SJSA1 (cell line): ENCODE results near the gene COL15A1. TPM values are rescaled to one million over a fixed set of nuclear protein-coding genes. Genes with fewer than 3 reads are reported as not detected.

ENCODE experiments used
- DNase-seq, 2 experiments: peaks; one replicate each; pipeline ENCODE4 v3.0.0-alpha.2; 2015 to 2020; ENCODE audit warnings: low spot score in 2 of 2, low read depth in 1 of 2
- H3K27ac ChIP-seq: fragments of 250-450 bp; sonication (Bioruptor Pico); 2 replicates; pipeline ENCODE4 v1.5.1; 2020; ENCODE audit warnings: mild to moderate bottlenecking, moderate library complexity
- H3K27me3 ChIP-seq: fragments of 250-450 bp; sonication (Bioruptor Pico); replicated peaks from 2 replicates; pipeline ENCODE4 v1.5.1; 2020; ENCODE audit warnings: mild to moderate bottlenecking, moderate library complexity
- H3K36me3 ChIP-seq: fragments of 250-450 bp; sonication (Bioruptor Pico); 2 replicates; pipeline ENCODE4 v1.5.1; 2020; ENCODE audit warnings: mild to moderate bottlenecking
- H3K4me1 ChIP-seq: fragments of 250-450 bp; sonication (Bioruptor Pico); replicated peaks from 2 replicates; pipeline ENCODE4 v1.6.1; 2021; ENCODE audit warnings: mild to moderate bottlenecking
- H3K4me3 ChIP-seq: fragments of 250-450 bp; sonication (Bioruptor Pico); 2 replicates; pipeline ENCODE4 v1.5.1; 2020; ENCODE audit warnings: mild to moderate bottlenecking
- H3K9me3 ChIP-seq: fragments of 250-450 bp; sonication (Bioruptor Pico); replicated peaks from 2 replicates; pipeline ENCODE4 v1.5.1; 2020; ENCODE audit warnings: mild to moderate bottlenecking
- total RNA-seq: library from RNA; depleted of rRNA; stranded (reverse); fragments of >200 nt; shearing (Covaris generic); gene quantifications from 2 replicates; pipeline ENCODE4 v1.2.3, GENCODE V29; 2014

COL15A1 gene
- total RNA-seq, 1 experiment from 2014 or later, result 0.50 TPM

GRCh38 chr9:99015890-99016289, 72.2 kb downstream of the COL15A1 start:
- Histone ChIP-seq H3K36me3 (no peaks in the 10 kb centered on the region), H3K4me3 (no peak overlapping the region), H3K4me1 (peaks cover 35% of the 10 kb centered on the region), H3K27me3 (no peaks in the 10 kb centered on the region), H3K9me3 (no peaks in the 10 kb centered on the region), H3K27ac (no peak overlapping the region)
- DNase-seq, result no peak

- no peak overlapping the region for H3K4me3 ChIP-seq
- H3K36me3 ChIP-seq, result no peaks in the 10 kb centered on the region
- H3K4me1 ChIP-seq, result peaks cover 36% of the 10 kb centered on the region
- H3K9me3 ChIP-seq, result no peaks in the 10 kb centered on the region
- DNase-seq, result no peak
- H3K27ac ChIP-seq, result no peak overlapping the region
- H3K27me3 ChIP-seq, result no peaks in the 10 kb centered on the region
Observed at GRCh38 chr9:99016681-99017387, 73.1 kb downstream of the COL15A1 start.

DNA sequence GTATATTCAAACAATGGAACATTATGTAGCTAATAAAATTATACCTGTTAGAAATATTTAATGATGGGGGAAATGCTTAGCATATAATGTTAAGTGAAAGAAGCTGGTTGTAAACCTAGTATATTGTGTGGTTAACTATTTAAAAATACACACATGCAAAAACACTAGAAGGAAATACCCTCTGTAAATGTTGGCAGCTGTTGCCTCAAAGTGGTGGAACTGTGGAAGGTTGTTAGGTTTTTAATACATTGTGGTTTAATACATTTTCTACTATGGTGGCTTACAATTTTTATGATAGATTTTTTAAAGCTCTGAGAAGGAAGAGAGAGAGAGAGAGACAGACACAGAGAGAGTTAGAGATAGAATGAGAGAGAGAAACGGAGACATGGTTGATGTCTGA, 74.9 kb downstream of the COL15A1 start:
- no peak for DNase-seq
- H3K27me3 ChIP-seq, result no peaks in the 10 kb centered on the region
- peaks cover 31% of the 10 kb centered on the region for H3K4me1 ChIP-seq
- H3K9me3 ChIP-seq, result no peaks in the 10 kb centered on the region
- peak overlapping the region; percentile 84 for H3K27ac ChIP-seq
- no peaks in the 10 kb centered on the region for H3K36me3 ChIP-seq
- no peak overlapping the region for H3K4me3 ChIP-seq

DNA sequence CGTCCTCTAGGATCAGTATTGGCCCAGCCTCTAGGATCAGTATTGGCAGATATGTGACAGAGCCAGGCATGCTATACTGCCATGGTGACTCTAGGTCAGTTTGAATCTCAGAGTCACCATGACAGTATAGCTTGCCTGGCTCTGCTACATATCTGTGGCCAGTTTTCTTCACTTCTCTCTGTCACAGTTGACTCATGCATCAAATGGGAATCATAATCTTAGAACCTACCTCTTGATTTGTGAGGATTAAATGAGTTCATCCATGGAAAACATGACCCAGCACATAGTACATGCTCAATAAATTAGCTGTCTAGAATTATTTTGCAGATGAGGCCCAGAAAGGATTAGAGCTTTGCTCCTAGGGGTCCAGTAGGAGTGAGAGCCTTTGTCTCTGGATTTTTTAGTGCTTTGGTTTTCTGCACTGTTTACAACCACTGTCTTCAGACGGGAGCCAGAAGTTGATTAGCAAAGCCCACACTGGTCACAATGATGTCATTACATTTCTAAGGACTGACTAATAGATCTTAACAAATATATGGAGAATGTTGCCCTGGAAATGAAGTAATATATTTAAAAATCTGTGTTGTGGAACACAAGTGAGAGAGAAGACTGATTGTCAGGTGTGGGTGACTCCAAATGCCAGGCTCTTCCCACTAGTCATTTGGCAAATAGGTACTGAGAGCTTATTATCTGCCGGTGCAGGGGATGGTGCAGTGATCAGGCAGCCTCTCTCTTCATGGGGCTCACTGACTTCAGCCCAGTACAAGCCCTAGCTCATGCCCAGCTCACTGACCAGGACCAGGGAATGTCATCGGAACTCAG, 76.0 kb downstream of the COL15A1 start:
- peak; percentile 69 to 94 for DNase-seq
- no peaks in the 10 kb centered on the region for H3K36me3 ChIP-seq
- no peaks in the 10 kb centered on the region for H3K9me3 ChIP-seq
- H3K27ac ChIP-seq, result peak overlapping the region; percentile 84
- H3K4me3 ChIP-seq, result no peak overlapping the region
- peaks cover 27% of the 10 kb centered on the region for H3K4me1 ChIP-seq
- H3K27me3 ChIP-seq, result no peaks in the 10 kb centered on the region

DNA sequence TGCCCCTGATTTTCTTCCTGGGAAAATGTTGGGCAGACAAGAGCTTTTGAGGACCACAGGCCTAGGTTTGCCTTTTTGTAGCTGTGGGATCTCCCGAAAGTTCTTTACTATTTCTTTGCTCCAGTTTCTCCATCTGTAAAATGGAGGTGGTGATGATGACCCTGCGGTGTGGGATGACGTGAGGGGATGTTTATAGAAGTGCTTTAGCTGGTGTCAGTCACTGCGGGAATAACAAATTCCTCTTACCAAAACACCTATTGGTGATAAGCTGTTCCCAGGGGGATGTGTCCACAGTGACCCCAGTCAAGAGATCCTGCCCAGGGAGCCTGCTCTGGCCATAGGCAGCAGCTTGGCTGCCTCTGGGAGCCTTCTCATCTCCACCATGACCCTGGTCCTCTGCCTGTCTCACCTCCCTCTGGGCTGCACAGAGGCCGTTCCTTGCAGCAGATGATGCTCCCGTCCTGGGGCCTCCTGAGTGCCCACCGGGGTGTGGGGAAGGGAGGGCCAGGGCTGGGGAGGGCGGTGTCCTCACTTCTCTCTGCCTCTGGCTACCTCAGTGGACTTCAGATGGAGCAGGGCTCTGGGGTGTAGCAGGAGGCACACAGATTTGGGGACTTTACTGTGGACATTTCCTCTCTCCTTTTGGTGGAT, 77.2 kb downstream of the COL15A1 start:
- DNase-seq, result no peak
- no peak overlapping the region for H3K4me3 ChIP-seq
- H3K27me3 ChIP-seq, result no peaks in the 10 kb centered on the region
- H3K4me1 ChIP-seq, result peaks cover 32% of the 10 kb centered on the region
- H3K36me3 ChIP-seq, result no peaks in the 10 kb centered on the region
- peak overlapping the region; percentile 84 for H3K27ac ChIP-seq
- H3K9me3 ChIP-seq, result no peaks in the 10 kb centered on the region

DNA sequence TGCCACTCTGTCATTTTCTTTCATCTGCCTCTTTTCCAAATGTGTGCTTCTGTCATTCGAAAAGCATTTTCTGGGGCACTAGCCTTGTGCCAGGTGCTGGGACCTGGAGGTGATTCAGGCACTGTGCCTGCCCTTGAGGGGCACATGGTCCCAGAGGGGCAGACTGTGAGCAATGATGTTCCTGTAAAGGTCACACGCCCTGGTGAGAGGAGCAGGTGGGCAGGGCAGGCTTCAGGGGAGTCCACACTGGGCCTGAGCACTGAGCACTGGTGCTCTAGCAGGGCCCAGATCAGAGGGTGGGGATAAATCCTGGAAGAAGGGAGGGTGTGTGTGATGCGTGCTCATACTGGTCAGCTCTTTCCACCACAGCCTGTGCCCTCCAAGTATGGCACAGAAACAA, 77.8 kb downstream of the COL15A1 start:
- Histone ChIP-seq H3K4me1 (peaks cover 32% of the 10 kb centered on the region), H3K36me3 (no peaks in the 10 kb centered on the region), H3K4me3 (no peak overlapping the region), H3K27ac (no peak overlapping the region), H3K9me3 (no peaks in the 10 kb centered on the region), H3K27me3 (no peaks in the 10 kb centered on the region)
- DNase-seq, result no peak

DNA sequence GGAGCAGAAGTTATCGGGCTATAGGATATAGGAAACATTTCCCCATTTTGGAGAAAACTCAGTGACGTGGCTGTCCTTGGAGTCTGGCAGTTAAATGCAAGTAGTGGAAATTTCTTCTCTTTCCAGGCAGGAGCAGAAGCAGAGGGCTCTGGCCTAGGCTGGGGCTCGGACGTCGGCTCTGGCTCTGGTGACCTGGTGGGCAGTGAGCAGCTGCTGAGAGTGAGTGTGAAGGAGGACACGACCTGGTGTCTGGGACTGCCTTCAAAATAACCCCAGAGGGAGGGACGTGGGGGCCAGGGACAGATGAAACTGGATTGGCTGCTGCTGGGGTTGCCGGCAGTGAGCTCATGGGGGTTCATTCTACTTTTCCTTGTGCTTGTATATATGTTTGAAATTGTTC, 79.5 kb downstream of the COL15A1 start:
- Histone ChIP-seq H3K4me1 (peaks cover 29% of the 10 kb centered on the region), H3K27ac (no peak overlapping the region), H3K4me3 (no peak overlapping the region), H3K27me3 (no peaks in the 10 kb centered on the region), H3K9me3 (no peaks in the 10 kb centered on the region), H3K36me3 (no peaks in the 10 kb centered on the region)
- no peak for DNase-seq

DNA sequence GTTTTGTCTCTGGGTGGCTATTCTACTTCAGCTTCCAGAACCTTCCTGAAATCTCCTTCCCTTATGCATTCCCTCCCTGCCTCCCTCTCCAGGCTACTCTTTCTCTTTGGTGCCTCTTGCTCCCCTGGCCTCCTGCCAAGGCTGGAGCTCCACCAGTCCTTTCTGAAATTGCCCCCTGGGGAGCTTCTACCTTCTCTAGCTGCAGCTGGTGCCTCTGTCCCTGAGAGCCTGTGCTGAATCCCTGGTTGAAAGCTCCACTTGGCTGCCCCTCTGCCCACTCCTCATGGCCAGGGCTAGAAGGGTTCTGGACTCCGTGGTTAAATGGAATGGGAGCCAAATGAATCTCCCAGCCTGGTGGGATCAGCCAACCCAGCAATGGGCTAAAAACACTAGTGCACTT, 80.1 kb downstream of the COL15A1 start:
- no peak for DNase-seq
- H3K36me3 ChIP-seq, result no peaks in the 10 kb centered on the region
- peaks cover 26% of the 10 kb centered on the region for H3K4me1 ChIP-seq
- no peak overlapping the region for H3K4me3 ChIP-seq
- no peaks in the 10 kb centered on the region for H3K27me3 ChIP-seq
- H3K9me3 ChIP-seq, result no peaks in the 10 kb centered on the region
- no peak overlapping the region for H3K27ac ChIP-seq

DNA sequence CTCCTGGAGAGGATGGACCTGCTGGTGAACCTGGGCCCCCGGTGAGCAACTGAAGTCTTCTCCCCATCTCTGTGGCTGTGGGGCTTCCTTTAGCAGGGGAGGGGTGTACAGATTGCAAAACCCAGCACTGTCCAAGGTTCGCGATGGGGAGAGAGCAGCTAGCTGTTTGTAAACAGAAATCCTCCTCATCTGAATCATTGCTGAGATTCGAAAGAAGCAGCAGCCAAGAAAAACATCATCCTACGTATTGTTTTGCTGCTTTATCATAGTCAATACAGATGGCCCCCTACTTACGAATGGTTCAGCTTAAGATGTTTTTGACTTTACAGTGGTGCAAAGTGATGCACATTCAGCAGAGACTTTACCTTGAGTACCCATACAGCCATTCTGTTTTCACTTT, 81.3 kb downstream of the COL15A1 start:
- DNase-seq, result no peak
- no peak overlapping the region for H3K4me3 ChIP-seq
- no peaks in the 10 kb centered on the region for H3K9me3 ChIP-seq
- no peak overlapping the region for H3K27ac ChIP-seq
- peaks cover 19% of the 10 kb centered on the region for H3K4me1 ChIP-seq
- no peaks in the 10 kb centered on the region for H3K27me3 ChIP-seq
- H3K36me3 ChIP-seq, result no peaks in the 10 kb centered on the region

DNA sequence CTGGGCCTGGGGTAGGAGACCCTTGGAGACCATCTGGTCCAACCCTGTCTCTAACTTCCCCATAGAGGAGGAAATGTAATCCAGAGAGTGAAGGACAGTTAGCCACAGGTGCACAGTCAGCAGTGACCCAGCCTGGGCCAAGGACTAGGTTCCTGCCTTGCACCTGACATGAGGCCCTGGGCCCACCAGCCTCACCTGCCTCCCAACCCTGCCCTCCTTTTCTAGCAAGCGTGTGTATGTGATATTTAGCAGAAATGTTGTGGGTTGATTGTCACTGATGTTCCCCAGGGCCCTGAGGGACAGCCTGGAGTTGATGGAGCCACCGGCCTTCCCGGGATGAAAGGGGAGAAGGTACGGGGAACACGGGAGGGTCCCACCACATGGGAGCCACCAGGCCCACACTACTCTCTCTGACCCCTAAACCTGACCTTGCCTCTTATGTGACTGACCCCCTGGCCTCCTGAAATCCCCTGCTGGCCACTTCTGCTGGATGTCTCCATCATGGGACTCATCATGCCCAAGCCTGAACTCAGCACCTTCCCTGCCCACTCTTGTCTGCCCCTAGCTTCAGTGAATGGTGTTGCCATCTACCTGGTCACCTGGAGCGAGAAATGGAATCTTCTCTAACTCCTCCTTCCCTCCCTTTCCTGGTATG, 82.0 kb downstream of the COL15A1 start:
- H3K4me3 ChIP-seq, result no peak overlapping the region
- no peaks in the 10 kb centered on the region for H3K27me3 ChIP-seq
- DNase-seq, result no peak
- no peaks in the 10 kb centered on the region for H3K36me3 ChIP-seq
- peaks cover 17% of the 10 kb centered on the region for H3K4me1 ChIP-seq
- no peaks in the 10 kb centered on the region for H3K9me3 ChIP-seq
- H3K27ac ChIP-seq, result no peak overlapping the region

GRCh38 chr9:99026271-99026955, 82.7 kb downstream of the COL15A1 start:
- H3K36me3 ChIP-seq, result no peaks in the 10 kb centered on the region

GRCh38 chr9:99026956-99027298, 83.2 kb downstream of the COL15A1 start:
- Histone ChIP-seq H3K9me3 (no peaks in the 10 kb centered on the region), H3K27me3 (no peaks in the 10 kb centered on the region), H3K27ac (no peak overlapping the region), H3K36me3 (no peaks in the 10 kb centered on the region), H3K4me1 (peaks cover 14% of the 10 kb centered on the region), H3K4me3 (no peak overlapping the region)
- DNase-seq, result no peak

More at GRCh38 chr9:99026271-99026955, 82.7 kb downstream of the COL15A1 start:
- Histone ChIP-seq H3K9me3 (no peaks in the 10 kb centered on the region), H3K4me3 (no peak overlapping the region), H3K27me3 (no peaks in the 10 kb centered on the region), H3K4me1 (peaks cover 14% of the 10 kb centered on the region), H3K27ac (no peak overlapping the region)
- no peak for DNase-seq

DNA sequence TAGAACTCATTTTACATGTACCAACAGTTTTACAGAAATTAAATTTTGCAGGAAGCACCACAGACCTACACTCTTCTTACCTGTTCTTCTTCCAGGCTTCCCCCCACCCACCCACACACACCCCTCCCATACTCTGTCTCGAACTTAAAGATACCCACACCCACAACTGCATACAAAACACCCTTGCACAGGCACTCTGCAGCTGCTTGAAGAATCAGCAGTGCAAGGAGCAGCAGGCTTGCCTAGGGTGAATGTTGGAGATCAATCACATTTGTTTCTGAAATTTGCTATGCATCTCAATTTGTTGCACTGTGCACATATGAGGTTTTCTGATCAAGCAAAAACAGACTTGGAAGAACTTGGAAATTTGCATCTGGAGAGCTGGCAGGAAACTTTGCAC, 83.7 kb downstream of the COL15A1 start:
- no peaks in the 10 kb centered on the region for H3K9me3 ChIP-seq
- no peak overlapping the region for H3K4me3 ChIP-seq
- H3K27me3 ChIP-seq, result no peaks in the 10 kb centered on the region
- H3K4me1 ChIP-seq, result peaks cover 14% of the 10 kb centered on the region
- no peak for DNase-seq
- no peak overlapping the region for H3K27ac ChIP-seq
- H3K36me3 ChIP-seq, result no peaks in the 10 kb centered on the region
